Parathyroid adenoma (tissue), 2 donors: Measurements from ENCODE around the gene TMPRSS13.

Source experiments
- H2AFZ ChIP-seq: fragments of 300-600 bp; sonication (generic); one replicate; pipeline ENCODE4 v1.7.0; 2017; ENCODE audit warnings: antibody characterized with exemption, mild to moderate bottlenecking
- H3K27ac ChIP-seq: fragments of 300-600 bp; sonication (generic); one replicate; pipeline ENCODE4 v1.7.0; 2017
- H3K27me3 ChIP-seq: fragments of 300-600 bp; sonication (generic); one replicate; pipeline ENCODE4 v1.7.0; 2017; ENCODE audit warnings: low read length; ENCODE audit not compliant: control insufficient read depth, insufficient read depth
- H3K36me3 ChIP-seq: fragments of 300-600 bp; sonication (generic); one replicate; pipeline ENCODE4 v1.7.0; 2017; ENCODE audit warnings: low read length; ENCODE audit not compliant: control insufficient read depth, insufficient read depth
- H3K4me1 ChIP-seq: fragments of 300-600 bp; sonication (generic); one replicate; pipeline ENCODE4 v1.7.0; 2017; ENCODE audit warnings: control low read depth
- H3K4me2 ChIP-seq: fragments of 300-600 bp; sonication (generic); one replicate; pipeline ENCODE4 v1.7.0; 2017; ENCODE audit warnings: low read length
- H3K4me3 ChIP-seq: fragments of 300-600 bp; sonication (generic); one replicate; pipeline ENCODE4 v1.7.0; 2017; ENCODE audit warnings: low read depth, low read length
- H3K79me2 ChIP-seq: fragments of 300-600 bp; sonication (generic); one replicate; pipeline ENCODE4 v1.7.0; 2017; ENCODE audit warnings: control low read depth
- H3K9ac ChIP-seq: fragments of 300-600 bp; sonication (generic); one replicate; pipeline ENCODE4 v1.7.0; 2017; ENCODE audit warnings: mild to moderate bottlenecking
- H3K9me3 ChIP-seq: fragments of 300-600 bp; sonication (generic); one replicate; pipeline ENCODE4 v1.7.0; 2017; ENCODE audit warnings: low read length; ENCODE audit not compliant: control insufficient read depth
- TF ChIP-seq, protein P1 (sequence below): fragments of 300-600 bp; sonication (generic); IDR thresholded peaks from one replicate; pipeline ENCODE4 v1.7.0; 2017; ENCODE audit warnings: antibody characterized with exemption, mild to moderate bottlenecking
- donor health status: primary hyperparathyroidism.

TMPRSS13 gene

DNA sequence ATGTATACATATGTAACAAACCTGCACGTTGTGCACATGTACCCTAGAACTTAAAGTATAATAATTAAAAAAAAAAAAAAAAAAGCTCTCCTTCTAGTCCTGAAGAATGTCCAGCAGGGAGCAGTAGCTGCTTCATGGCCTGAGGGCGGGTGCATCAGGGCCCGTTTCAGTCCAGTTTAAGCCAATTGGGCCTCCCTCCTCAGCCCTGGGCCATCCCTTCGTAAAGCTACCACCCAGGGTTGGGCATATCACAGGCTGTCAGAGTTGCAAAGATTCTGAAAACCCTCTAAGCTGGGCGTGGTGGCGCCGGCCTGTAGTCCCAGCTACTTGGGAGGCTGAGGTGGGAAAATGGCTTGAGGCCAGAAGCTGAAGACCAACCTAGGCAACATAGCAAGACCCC lies 5.4 kb downstream of the TMPRSS13 start:
- no peaks in the 10 kb centered on the region for H3K9me3 ChIP-seq
- H3K27me3 ChIP-seq = no peaks in the 10 kb centered on the region
- no peak overlapping the region for H3K9ac ChIP-seq
- no peaks in the 10 kb centered on the region for H3K79me2 ChIP-seq
- H3K4me3 ChIP-seq = no peak overlapping the region
- H3K36me3 ChIP-seq = no peaks in the 10 kb centered on the region
- H3K4me1 ChIP-seq = no peaks in the 10 kb centered on the region
- H3K4me2 ChIP-seq = no peak overlapping the region
- no peak overlapping the region for H2AFZ ChIP-seq
- no peak overlapping the region for H3K27ac ChIP-seq
- TF ChIP-seq, protein P1, sequence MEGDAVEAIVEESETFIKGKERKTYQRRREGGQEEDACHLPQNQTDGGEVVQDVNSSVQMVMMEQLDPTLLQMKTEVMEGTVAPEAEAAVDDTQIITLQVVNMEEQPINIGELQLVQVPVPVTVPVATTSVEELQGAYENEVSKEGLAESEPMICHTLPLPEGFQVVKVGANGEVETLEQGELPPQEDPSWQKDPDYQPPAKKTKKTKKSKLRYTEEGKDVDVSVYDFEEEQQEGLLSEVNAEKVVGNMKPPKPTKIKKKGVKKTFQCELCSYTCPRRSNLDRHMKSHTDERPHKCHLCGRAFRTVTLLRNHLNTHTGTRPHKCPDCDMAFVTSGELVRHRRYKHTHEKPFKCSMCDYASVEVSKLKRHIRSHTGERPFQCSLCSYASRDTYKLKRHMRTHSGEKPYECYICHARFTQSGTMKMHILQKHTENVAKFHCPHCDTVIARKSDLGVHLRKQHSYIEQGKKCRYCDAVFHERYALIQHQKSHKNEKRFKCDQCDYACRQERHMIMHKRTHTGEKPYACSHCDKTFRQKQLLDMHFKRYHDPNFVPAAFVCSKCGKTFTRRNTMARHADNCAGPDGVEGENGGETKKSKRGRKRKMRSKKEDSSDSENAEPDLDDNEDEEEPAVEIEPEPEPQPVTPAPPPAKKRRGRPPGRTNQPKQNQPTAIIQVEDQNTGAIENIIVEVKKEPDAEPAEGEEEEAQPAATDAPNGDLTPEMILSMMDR = no peak

- H3K4me3 ChIP-seq = no peak overlapping the region
- no peaks in the 10 kb centered on the region for H3K79me2 ChIP-seq
- no peaks in the 10 kb centered on the region for H3K36me3 ChIP-seq
- H2AFZ ChIP-seq = no peak overlapping the region
- no peak overlapping the region for H3K9ac ChIP-seq
- no peaks in the 10 kb centered on the region for H3K27me3 ChIP-seq
- no peak overlapping the region for H3K27ac ChIP-seq
- TF ChIP-seq, protein P1 = no peak
- H3K4me2 ChIP-seq = no peak overlapping the region
- H3K9me3 ChIP-seq = no peaks in the 10 kb centered on the region
- no peaks in the 10 kb centered on the region for H3K4me1 ChIP-seq
Measured at GRCh38 chr11:117923275-117923674, 5.9 kb downstream of the TMPRSS13 start.

- no peaks in the 10 kb centered on the region for H3K9me3 ChIP-seq
- no peaks in the 10 kb centered on the region for H3K36me3 ChIP-seq
- TF ChIP-seq, protein P1 = no peak
- H3K79me2 ChIP-seq = no peaks in the 10 kb centered on the region
- no peaks in the 10 kb centered on the region for H3K4me1 ChIP-seq
- H3K4me3 ChIP-seq = no peak overlapping the region
- no peak overlapping the region for H3K27ac ChIP-seq
- no peak overlapping the region for H2AFZ ChIP-seq
- no peak overlapping the region for H3K4me2 ChIP-seq
- H3K9ac ChIP-seq = no peak overlapping the region
- no peaks in the 10 kb centered on the region for H3K27me3 ChIP-seq
Measured at GRCh38 chr11:117921893-117922292, 7.3 kb downstream of the TMPRSS13 start.

DNA sequence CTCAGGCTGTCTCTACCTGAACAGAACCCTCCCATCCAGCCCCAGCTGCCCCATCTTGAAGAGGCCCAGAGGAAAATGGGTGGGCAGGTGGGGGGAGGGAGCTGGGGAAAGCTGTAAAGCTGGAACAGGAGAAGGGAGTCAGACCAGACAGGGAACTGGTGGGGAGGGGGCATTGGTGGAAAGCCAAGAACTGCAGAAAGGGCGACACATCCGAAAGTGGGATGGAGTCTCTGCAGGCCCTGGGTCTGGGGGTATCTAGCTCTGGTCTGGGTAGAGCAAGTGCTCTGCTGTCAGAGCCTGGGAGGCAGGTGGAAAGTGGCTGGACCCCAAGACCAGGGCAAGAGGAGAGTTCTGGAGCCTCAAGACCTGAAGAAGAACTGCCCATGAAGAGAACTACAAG lies 7.7 kb downstream of the TMPRSS13 start:
- Histone ChIP-seq H3K36me3 (no peaks in the 10 kb centered on the region), H2AFZ (no peak overlapping the region), H3K4me1 (no peaks in the 10 kb centered on the region), H3K4me3 (no peak overlapping the region), H3K27ac (no peak overlapping the region), H3K9me3 (no peaks in the 10 kb centered on the region), H3K27me3 (no peaks in the 10 kb centered on the region), H3K9ac (no peak overlapping the region), H3K79me2 (no peaks in the 10 kb centered on the region), H3K4me2 (no peak overlapping the region)
- TF ChIP-seq, protein P1 = no peak

- no peak overlapping the region for H3K9ac ChIP-seq
- H3K4me2 ChIP-seq = no peak overlapping the region
- H3K4me3 ChIP-seq = no peak overlapping the region
- no peaks in the 10 kb centered on the region for H3K79me2 ChIP-seq
- no peaks in the 10 kb centered on the region for H3K27me3 ChIP-seq
- H3K36me3 ChIP-seq = no peaks in the 10 kb centered on the region
- H3K4me1 ChIP-seq = no peaks in the 10 kb centered on the region
- no peak overlapping the region for H3K27ac ChIP-seq
- no peak overlapping the region for H2AFZ ChIP-seq
- no peaks in the 10 kb centered on the region for H3K9me3 ChIP-seq
- TF ChIP-seq, protein P1 = no peak
Measured at GRCh38 chr11:117919781-117920221, 9.4 kb downstream of the TMPRSS13 start.
